ENCODE results near the gene NMT1. TPM values are rescaled to one million over a fixed set of nuclear protein-coding genes. Genes with fewer than 3 reads are reported as not detected.
A peak's percentile ranks its signal among the peaks of the same experiment; 100 is the strongest.

The NMT1 gene
- total RNA-seq, 3 donors from 2014 or later (not counting 1 experiment from before 2014, with no cell fraction given): 56.6 to 94.7 (median 77.6) TPM

DNA sequence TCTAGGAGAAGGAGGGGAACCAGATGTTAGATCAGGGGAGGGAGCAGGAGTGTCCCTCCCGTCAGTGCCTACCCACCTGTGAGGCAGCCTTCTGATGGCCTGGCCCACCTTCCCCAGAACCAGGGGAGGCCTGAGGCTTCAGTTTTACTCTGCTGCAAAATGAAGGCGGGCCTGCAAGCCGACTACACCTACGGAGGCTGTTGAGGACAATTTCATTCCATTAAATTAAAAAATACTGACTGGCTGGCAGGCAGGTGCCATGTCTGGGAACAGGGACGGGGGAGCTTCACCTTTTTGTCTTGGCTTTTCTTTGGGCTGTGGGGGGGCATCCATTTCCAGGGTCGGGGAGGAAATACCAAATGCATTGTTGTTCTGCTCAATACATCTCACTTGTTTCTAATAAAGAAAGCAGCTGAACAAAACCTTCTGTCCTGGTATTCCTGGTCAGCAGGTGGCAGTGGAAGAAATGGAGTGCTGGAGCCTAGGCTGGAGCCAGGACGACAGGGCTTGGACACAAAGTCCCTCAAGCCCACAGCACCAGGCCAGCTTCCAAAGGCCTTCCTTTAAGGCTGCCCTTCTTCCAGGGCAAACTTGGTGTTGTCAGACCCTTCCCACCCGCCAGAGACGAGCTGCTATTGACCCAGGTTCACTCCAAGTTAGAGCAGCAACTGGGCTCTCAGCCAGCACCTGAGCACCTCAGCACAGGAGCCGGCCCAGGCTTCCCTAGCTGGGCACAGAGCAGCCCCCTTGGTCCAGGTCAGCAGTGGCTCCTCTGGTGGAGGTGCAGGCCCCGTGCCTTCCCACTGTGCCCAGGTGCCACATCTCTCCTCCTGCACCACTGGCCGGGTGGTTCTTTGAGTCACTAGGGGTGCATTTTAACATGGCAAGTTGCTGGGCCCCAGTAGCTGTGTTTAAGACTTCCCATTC, 47.7 kb downstream of the NMT1 start:
- no peaks in the 10 kb centered on the region for H3K9me3 ChIP-seq (ENCODE audit: control insufficient read depth, insufficient read depth, low read length)
- Mint-ChIP-seq H3K9me3 (no peaks in the 10 kb centered on the region), H3K27ac (peak overlapping the region in 1 of 2 donors; percentile 56), H3K4me1 (peaks cover 0 to 6% of the 10 kb centered on the region in 2 donors), H3K4me3 (no peak overlapping the region), H3K27me3 (ENCODE audit: low read depth in 2 of 2) (no peaks in the 10 kb centered on the region), H3K36me3 (no peaks in the 10 kb centered on the region)
- no peak for DNase-seq
- TF ChIP-seq, protein P1, sequence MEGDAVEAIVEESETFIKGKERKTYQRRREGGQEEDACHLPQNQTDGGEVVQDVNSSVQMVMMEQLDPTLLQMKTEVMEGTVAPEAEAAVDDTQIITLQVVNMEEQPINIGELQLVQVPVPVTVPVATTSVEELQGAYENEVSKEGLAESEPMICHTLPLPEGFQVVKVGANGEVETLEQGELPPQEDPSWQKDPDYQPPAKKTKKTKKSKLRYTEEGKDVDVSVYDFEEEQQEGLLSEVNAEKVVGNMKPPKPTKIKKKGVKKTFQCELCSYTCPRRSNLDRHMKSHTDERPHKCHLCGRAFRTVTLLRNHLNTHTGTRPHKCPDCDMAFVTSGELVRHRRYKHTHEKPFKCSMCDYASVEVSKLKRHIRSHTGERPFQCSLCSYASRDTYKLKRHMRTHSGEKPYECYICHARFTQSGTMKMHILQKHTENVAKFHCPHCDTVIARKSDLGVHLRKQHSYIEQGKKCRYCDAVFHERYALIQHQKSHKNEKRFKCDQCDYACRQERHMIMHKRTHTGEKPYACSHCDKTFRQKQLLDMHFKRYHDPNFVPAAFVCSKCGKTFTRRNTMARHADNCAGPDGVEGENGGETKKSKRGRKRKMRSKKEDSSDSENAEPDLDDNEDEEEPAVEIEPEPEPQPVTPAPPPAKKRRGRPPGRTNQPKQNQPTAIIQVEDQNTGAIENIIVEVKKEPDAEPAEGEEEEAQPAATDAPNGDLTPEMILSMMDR (IDR thresholded peaks at IDR 0.05): no peak
- no peak overlapping the region for H3K27ac ChIP-seq (ENCODE audit: low read length)
- H3K4me3 ChIP-seq (ENCODE audit: low read length): no peak overlapping the region
- H3K4me1 ChIP-seq (ENCODE audit: control insufficient read depth, insufficient read depth, low read length): no peaks in the 10 kb centered on the region
- H3K27me3 ChIP-seq (ENCODE audit: control insufficient read depth, insufficient read depth, low read length): no peaks in the 10 kb centered on the region
- WGBS (ENCODE audit: insufficient coverage): 93% methylated on average over 11 of the region's 12 CpGs
- no peak for ATAC-seq
- H3K36me3 ChIP-seq (ENCODE audit: control insufficient read depth, insufficient read depth, low read length): peaks cover 34% of the 10 kb centered on the region
- intact Hi-C loops (cut with micrococcal nuclease): no loop called here

DNA sequence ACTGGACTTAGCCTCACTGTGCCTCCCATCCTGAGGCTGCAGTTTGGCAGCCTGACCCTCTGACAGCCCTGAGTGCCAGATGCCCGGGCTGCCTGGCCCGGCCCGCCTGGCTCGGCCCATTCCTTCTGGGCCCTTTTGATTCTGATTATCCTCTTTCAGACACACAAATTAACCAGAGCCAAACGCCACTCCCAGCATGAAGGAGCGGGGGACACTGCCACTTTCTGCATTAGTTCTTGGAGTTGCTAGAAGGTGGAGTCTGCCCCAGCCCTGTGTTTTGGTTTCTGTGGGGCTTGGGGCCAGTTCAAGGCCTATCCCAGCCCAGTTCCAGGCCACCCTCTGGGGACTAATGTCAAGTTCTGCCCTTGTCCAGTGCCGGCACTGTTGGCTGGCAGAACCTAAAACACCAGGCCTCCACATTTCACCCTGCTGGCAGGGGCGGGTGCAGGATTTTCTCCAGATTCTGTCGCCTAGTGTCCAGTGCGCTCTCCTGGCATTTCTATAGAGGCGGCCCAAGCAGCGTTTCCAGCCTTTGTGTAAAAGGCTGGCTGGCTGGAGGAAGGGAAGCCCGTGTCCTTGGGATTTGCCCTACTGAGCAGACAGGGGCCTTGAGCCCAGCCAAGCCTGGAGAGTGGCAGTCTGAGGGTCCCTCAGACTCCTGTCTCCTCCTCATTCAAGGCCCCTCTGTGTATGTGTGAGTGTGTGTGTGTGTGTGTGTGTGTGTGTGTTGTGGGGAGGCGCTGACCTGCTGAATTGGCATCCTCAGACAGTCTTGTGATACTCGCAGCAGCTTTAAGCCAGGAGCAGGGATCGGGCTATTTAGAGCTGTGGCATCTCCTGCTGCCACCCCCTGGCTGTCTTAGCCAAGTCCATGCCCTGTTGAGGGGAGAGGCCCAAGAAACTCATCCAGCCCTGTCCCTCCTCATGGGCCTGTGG, 49.8 kb downstream of the NMT1 start:
- H3K9me3 Mint-ChIP-seq: no peaks in the 10 kb centered on the region
- DNase-seq: no peak
- H3K27ac Mint-ChIP-seq: no peak overlapping the region
- no peak overlapping the region for H3K4me3 Mint-ChIP-seq
- H3K36me3 ChIP-seq (ENCODE audit: control insufficient read depth, insufficient read depth, low read length): peaks cover 14% of the 10 kb centered on the region
- no peak overlapping the region for H3K27ac ChIP-seq (ENCODE audit: low read length)
- H3K9me3 ChIP-seq (ENCODE audit: control insufficient read depth, insufficient read depth, low read length): no peaks in the 10 kb centered on the region
- H3K4me1 ChIP-seq (ENCODE audit: control insufficient read depth, insufficient read depth, low read length): no peaks in the 10 kb centered on the region
- no peak overlapping the region for H3K4me3 ChIP-seq (ENCODE audit: low read length)
- no peaks in the 10 kb centered on the region for H3K27me3 ChIP-seq (ENCODE audit: control insufficient read depth, insufficient read depth, low read length)
- H3K27me3 Mint-ChIP-seq (ENCODE audit: low read depth in 2 of 2): no peaks in the 10 kb centered on the region
- TF ChIP-seq, protein P1 (IDR thresholded peaks at IDR 0.05): no peak
- WGBS (ENCODE audit: insufficient coverage): 94% methylated on average over 16 of the region's 16 CpGs
- intact Hi-C loops (cut with micrococcal nuclease): no loop called here
- H3K4me1 Mint-ChIP-seq: peaks cover 0 to 6% of the 10 kb centered on the region in 2 donors
- H3K36me3 Mint-ChIP-seq: no peaks in the 10 kb centered on the region
- ATAC-seq: no peak

DNA sequence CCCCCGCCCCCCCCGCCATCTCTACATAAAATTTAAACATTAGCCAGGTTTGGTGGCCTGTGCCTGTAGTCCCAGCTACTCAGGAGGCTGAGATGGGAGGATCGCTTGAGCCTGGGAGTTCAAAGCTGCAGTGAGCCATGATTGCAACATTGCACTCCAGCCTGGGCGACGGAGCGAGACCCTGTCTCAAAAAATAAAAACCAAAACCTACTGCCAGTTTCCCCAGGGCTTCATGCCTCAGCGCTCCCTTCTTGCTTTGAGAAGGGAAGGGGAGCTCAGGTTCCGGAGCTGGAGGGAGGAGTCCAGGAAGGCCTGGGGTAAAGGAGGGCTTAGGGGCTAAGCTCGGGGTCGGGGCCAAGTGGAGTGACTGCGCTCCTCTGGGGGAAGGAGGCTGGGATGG, 50.7 kb downstream of the NMT1 start:
- Mint-ChIP-seq H3K27ac (no peak overlapping the region), H3K36me3 (no peaks in the 10 kb centered on the region), H3K9me3 (no peaks in the 10 kb centered on the region), H3K27me3 (ENCODE audit: low read depth in 2 of 2) (no peaks in the 10 kb centered on the region), H3K4me3 (no peak overlapping the region), H3K4me1 (peaks cover 0 to under 1% of the 10 kb centered on the region in 2 donors)
- TF ChIP-seq, protein P1 (IDR thresholded peaks at IDR 0.05): no peak
- Histone ChIP-seq H3K27me3 (ENCODE audit: control insufficient read depth, insufficient read depth, low read length) (no peaks in the 10 kb centered on the region), H3K9me3 (ENCODE audit: control insufficient read depth, insufficient read depth, low read length) (no peaks in the 10 kb centered on the region), H3K4me1 (ENCODE audit: control insufficient read depth, insufficient read depth, low read length) (no peaks in the 10 kb centered on the region), H3K36me3 (ENCODE audit: control insufficient read depth, insufficient read depth, low read length) (peaks cover 6% of the 10 kb centered on the region), H3K27ac (ENCODE audit: low read length) (no peak overlapping the region), H3K4me3 (ENCODE audit: low read length) (no peak overlapping the region)
- no peak for ATAC-seq
- intact Hi-C loops (cut with micrococcal nuclease): no loop called here
- DNase-seq: no peak
- WGBS (ENCODE audit: insufficient coverage): 62% methylated on average over 11 of the region's 11 CpGs

Measured in natural killer cell (primary cell).